AG09319 (cell line): ENCODE results near the gene HECTD2.

Experiments
- DNase-seq: peaks from one replicate; pipeline ENCODE4 v3.0.0-alpha.2; 2010; ENCODE audit warnings: low read depth; ENCODE audit errors: extremely low read depth
- TF ChIP-seq, protein P1 (sequence below): IDR thresholded peaks from 2 replicates; pipeline ENCODE4 v1.5.1; 2011; ENCODE audit warnings: low read depth, mild to moderate bottlenecking, inconsistent platforms, low read length, moderate library complexity

Gene HECTD2

DNA sequence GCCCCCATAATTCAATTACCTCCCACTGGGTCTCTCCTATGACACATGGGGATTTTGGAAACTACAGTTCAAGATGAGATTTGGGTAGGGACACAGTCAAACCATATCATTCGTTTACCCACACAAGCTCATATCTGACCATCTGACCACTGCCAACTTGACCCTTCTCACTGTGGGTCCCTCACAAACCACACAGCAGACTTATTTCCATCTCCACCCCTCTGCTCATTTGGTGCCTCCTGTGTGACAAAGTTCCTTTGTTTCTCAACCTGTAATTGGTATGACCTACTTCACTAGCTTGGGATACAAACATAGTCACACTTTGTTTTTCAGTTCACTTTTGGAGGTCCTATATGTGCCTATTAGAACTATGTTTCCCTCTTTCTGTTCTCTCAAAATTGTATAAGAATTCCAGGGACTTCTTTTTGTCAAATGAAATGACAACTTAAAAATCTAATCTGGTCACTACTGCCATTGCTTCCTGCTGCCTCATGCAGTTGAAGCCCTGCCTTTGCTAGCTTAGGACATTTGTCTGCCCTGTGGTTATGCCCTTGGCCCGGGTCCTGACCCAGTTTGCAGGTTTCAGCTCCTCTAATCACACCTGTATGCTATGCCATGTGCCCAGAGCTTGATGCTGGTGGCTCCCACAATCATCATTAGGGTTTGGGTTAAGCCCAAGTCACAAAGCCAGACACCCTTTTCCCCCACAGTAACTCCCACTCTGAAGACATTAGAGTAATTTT is 152.9 kb downstream of the HECTD2 start:
- no peak for DNase-seq
- TF ChIP-seq, protein P1, sequence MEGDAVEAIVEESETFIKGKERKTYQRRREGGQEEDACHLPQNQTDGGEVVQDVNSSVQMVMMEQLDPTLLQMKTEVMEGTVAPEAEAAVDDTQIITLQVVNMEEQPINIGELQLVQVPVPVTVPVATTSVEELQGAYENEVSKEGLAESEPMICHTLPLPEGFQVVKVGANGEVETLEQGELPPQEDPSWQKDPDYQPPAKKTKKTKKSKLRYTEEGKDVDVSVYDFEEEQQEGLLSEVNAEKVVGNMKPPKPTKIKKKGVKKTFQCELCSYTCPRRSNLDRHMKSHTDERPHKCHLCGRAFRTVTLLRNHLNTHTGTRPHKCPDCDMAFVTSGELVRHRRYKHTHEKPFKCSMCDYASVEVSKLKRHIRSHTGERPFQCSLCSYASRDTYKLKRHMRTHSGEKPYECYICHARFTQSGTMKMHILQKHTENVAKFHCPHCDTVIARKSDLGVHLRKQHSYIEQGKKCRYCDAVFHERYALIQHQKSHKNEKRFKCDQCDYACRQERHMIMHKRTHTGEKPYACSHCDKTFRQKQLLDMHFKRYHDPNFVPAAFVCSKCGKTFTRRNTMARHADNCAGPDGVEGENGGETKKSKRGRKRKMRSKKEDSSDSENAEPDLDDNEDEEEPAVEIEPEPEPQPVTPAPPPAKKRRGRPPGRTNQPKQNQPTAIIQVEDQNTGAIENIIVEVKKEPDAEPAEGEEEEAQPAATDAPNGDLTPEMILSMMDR, result no peak

- DNase-seq, result no peak
- TF ChIP-seq, protein P1, result no peak
These were observed 153.9 kb downstream of the HECTD2 start for GRCh38 chr10:91564026-91564425.
